Measurements from ENCODE around the gene TIMM23.
"Not testable (repeated sequence)": the region's sequence is repeated elsewhere in the genome, so short reads cannot be mapped to it uniquely, and the experiment has no call there.

- not testable (repeated sequence) for TF ChIP-seq POLR2AphosphoS5, POLR2A (IDR thresholded peaks at IDR 0.05; ENCODE audit: low read depth, low read length)
These were observed 502 bp downstream of the TIMM23 start for GRCh38 chr10:45972813-45973169.

Data from GM12891 (cell line).